Adipocyte (in vitro differentiated cells): ENCODE measurements around the gene RARRES1.

Experiments used
- DNase-seq: peaks from one replicate; pipeline ENCODE4 v3.0.0-alpha.2; 2015; ENCODE audit warnings: low read depth
- H3K27me3 ChIP-seq: replicated peaks from 2 replicates; pipeline ENCODE4 v1.7.0; 2013; ENCODE audit warnings: mild to moderate bottlenecking, low read length, moderate library complexity; ENCODE audit not compliant: control insufficient read depth, insufficient read depth
- H3K36me3 ChIP-seq: 2 replicates; pipeline ENCODE4 v1.7.0; 2013; ENCODE audit warnings: low read length, mild to moderate bottlenecking, moderate library complexity; ENCODE audit not compliant: control insufficient read depth, insufficient read depth, severe bottlenecking
- H3K4me1 ChIP-seq: 2 replicates; pipeline ENCODE4 v1.7.0; 2013; ENCODE audit warnings: mild to moderate bottlenecking, low read length, moderate library complexity; ENCODE audit not compliant: control insufficient read depth, insufficient read depth
- H3K4me3 ChIP-seq: 2 replicates; pipeline ENCODE4 v1.7.0; 2013; ENCODE audit warnings: mild to moderate bottlenecking, low read length, moderate library complexity
- H3K9ac ChIP-seq: 2 replicates; pipeline ENCODE4 v1.7.0; 2013; ENCODE audit warnings: mild to moderate bottlenecking, low read length, moderate library complexity
- H3K9me3 ChIP-seq: 2 replicates; pipeline ENCODE4 v1.7.0; 2013; ENCODE audit warnings: mild to moderate bottlenecking, low read length, moderate library complexity; ENCODE audit not compliant: control insufficient read depth

Gene RARRES1

DNA sequence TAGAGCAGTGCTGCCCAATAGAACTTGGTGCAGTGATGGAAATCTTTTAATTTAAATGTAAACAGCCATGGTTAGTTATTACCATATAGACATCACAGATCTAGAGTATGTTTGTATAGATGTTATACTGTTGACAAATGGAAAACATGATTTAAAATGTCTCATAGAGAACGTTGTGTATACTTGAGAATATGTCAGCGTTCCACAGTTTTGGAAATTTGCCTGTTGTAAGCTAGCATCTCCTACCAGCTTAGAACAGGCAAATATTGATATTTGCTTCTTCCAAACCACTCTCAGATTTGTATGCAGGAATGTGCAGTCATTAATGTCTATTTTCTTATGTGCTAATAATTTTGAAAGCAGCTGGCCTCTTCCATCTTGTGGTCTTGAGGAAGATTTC lies 51.4 kb downstream of the RARRES1 start:
- no peak overlapping the region for H3K9ac ChIP-seq
- DNase-seq: no peak
- peaks cover 11% of the 10 kb centered on the region for H3K4me1 ChIP-seq
- no peaks in the 10 kb centered on the region for H3K9me3 ChIP-seq
- H3K4me3 ChIP-seq: no peak overlapping the region
- H3K36me3 ChIP-seq: peaks cover 46% of the 10 kb centered on the region
- H3K27me3 ChIP-seq: no peaks in the 10 kb centered on the region

GRCh38 chr3:158679547-158680000 lies 52.7 kb downstream of the RARRES1 start:
- no peaks in the 10 kb centered on the region for H3K27me3 ChIP-seq

GRCh38 chr3:158678687-158679086 lies 53.6 kb downstream of the RARRES1 start:
- no peaks in the 10 kb centered on the region for H3K9me3 ChIP-seq
- H3K9ac ChIP-seq: no peak overlapping the region
- H3K27me3 ChIP-seq: no peaks in the 10 kb centered on the region
- no peak for DNase-seq
- H3K4me1 ChIP-seq: peaks cover 4% of the 10 kb centered on the region
- peaks cover 30% of the 10 kb centered on the region for H3K36me3 ChIP-seq
- no peak overlapping the region for H3K4me3 ChIP-seq

More at GRCh38 chr3:158679547-158680000, 52.7 kb downstream of the RARRES1 start:
- peak; percentile 42 for DNase-seq
- Histone ChIP-seq H3K4me3 (no peak overlapping the region), H3K4me1 (peaks cover 8% of the 10 kb centered on the region), H3K9me3 (no peaks in the 10 kb centered on the region), H3K9ac (no peak overlapping the region), H3K36me3 (peaks cover 33% of the 10 kb centered on the region)

- Histone ChIP-seq H3K27me3 (no peaks in the 10 kb centered on the region), H3K4me3 (peak within 1 kb of the TSS; percentile 84), H3K4me1 (peaks cover 21% of the 10 kb centered on the region), H3K36me3 (peaks cover 34% of the 10 kb centered on the region), H3K9me3 (no peaks in the 10 kb centered on the region), H3K9ac (peak within 1 kb of the TSS; percentile 79)
- peak; percentile 81 for DNase-seq
Observed at GRCh38 chr3:158672215-158673176, 59.8 kb downstream of the RARRES1 start, which contains the start of gene LXN. Gene LXN (minus strand): TSS chr3:158672648. CDS start chr3:158672478, 170 bp downstream.

- Histone ChIP-seq H3K9me3 (no peaks in the 10 kb centered on the region), H3K9ac (peak overlapping the region; percentile 79), H3K4me3 (peak overlapping the region; percentile 84), H3K36me3 (peaks cover 36% of the 10 kb centered on the region), H3K4me1 (peaks cover 21% of the 10 kb centered on the region), H3K27me3 (no peaks in the 10 kb centered on the region)
- DNase-seq: peak; percentile 13
Observed at GRCh38 chr3:158671821-158672214, 60.4 kb downstream of the RARRES1 start.

- H3K27me3 ChIP-seq: no peaks in the 10 kb centered on the region
- H3K4me3 ChIP-seq: no peak overlapping the region
- DNase-seq: peak; percentile 54
- H3K9me3 ChIP-seq: no peaks in the 10 kb centered on the region
- no peak overlapping the region for H3K9ac ChIP-seq
- H3K36me3 ChIP-seq: peaks cover 69% of the 10 kb centered on the region
- peaks cover 21% of the 10 kb centered on the region for H3K4me1 ChIP-seq
Observed at GRCh38 chr3:158668506-158668905, 63.8 kb downstream of the RARRES1 start.

GRCh38 chr3:158666416-158666815 lies 65.8 kb downstream of the RARRES1 start:
- H3K27me3 ChIP-seq: no peaks in the 10 kb centered on the region
- DNase-seq: no peak
- no peak overlapping the region for H3K4me3 ChIP-seq
- H3K36me3 ChIP-seq: peaks cover 90% of the 10 kb centered on the region
- H3K9me3 ChIP-seq: no peaks in the 10 kb centered on the region
- no peak overlapping the region for H3K9ac ChIP-seq
- H3K4me1 ChIP-seq: peaks cover 9% of the 10 kb centered on the region

DNA sequence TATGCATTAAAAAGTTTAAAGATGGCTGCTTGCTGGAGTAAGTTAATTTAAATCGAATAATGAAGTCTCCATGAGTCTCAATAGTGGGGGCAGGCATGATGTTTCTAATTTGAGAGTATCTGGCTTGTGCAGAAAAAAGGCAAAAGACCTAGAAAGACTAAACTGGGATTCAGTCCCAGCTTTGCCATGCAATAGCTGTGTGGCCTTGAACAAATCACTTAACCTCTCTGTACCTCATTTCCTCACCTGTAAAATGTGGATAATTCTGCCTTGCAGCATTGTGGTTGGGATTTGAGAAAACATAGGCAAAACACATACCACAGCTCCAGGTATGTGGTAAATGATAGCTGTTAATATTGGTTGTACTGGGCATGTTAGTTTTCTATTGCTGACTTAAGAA lies 68.4 kb downstream of the RARRES1 start:
- Histone ChIP-seq H3K36me3 (peaks cover 93% of the 10 kb centered on the region), H3K9me3 (no peaks in the 10 kb centered on the region), H3K27me3 (no peaks in the 10 kb centered on the region), H3K9ac (no peak overlapping the region), H3K4me3 (no peak overlapping the region), H3K4me1 (peaks cover 7% of the 10 kb centered on the region)
- no peak for DNase-seq

DNA sequence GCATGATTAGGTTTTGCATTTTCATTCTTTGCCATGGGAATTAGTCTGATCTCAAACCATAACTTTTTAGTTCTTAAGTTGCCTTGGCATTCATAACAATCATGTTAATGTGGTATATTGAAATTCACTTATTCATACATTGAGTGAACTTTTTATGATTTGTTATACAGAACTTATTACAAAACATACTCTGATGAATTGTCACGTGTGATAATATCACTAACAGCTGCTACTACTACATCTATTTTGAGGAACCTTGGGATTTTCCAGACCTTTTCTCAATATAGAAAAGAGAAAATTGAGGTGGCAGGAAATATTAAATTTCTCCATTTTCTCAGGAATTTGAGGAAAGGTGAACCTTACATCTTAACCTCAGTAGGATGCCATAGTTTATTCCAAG lies 69.0 kb downstream of the RARRES1 start:
- Histone ChIP-seq H3K4me3 (no peak overlapping the region), H3K4me1 (peaks cover 1% of the 10 kb centered on the region), H3K9me3 (no peaks in the 10 kb centered on the region), H3K36me3 (peaks cover 93% of the 10 kb centered on the region), H3K27me3 (no peaks in the 10 kb centered on the region), H3K9ac (no peak overlapping the region)
- DNase-seq: no peak

GRCh38 chr3:158660711-158661110 lies 71.5 kb downstream of the RARRES1 start:
- Histone ChIP-seq H3K9ac (no peak overlapping the region), H3K4me1 (no peaks in the 10 kb centered on the region), H3K9me3 (no peaks in the 10 kb centered on the region), H3K36me3 (peaks cover 88% of the 10 kb centered on the region), H3K27me3 (no peaks in the 10 kb centered on the region), H3K4me3 (no peak overlapping the region)
- no peak for DNase-seq

- H3K4me1 ChIP-seq: no peaks in the 10 kb centered on the region
- no peak overlapping the region for H3K9ac ChIP-seq
- peaks cover 87% of the 10 kb centered on the region for H3K36me3 ChIP-seq
- H3K9me3 ChIP-seq: no peaks in the 10 kb centered on the region
- H3K27me3 ChIP-seq: no peaks in the 10 kb centered on the region
- DNase-seq: peak; percentile 90
- no peak overlapping the region for H3K4me3 ChIP-seq
Observed at GRCh38 chr3:158659454-158660237, 72.6 kb downstream of the RARRES1 start.
